ENCODE data around the gene GANC. TPM values are rescaled to one million over a fixed set of nuclear protein-coding genes. Genes with fewer than 3 reads are reported as not detected.

GANC gene
- total RNA-seq, 6 experiments from 2014 or later: 11.4 to 37.6 (median 18.4) TPM

- Histone ChIP-seq H3K27me3 (no peaks in the 10 kb centered on the region), H3K27ac (peak overlapping the region; percentile 96 to 99 (median 96)), H3K9me3 (no peaks in the 10 kb centered on the region), H3K4me1 (peaks cover 0 to 35% (median 15%) of the 10 kb centered on the region in 4 donors), H3K36me3 (peaks cover 0 to under 1% (median 0%) of the 10 kb centered on the region in 4 donors), H3K4me3 (peak overlapping the region; percentile 61 to 78 (median 74))
- ATAC-seq (peak; percentile 32 to 51 (median 40)), DNase-seq (peak; percentile 53 to 71 (median 70))
- TF ChIP-seq POLR2A (IDR thresholded peaks at IDR 0.05): no peak
- no peak for TF ChIP-seq CTCF (IDR thresholded peaks at IDR 0.05)
- intact Hi-C loops (cut with DNase I): no loop called here
- 5% methylated on average over 14 of the region's 27 CpGs for WGBS (ENCODE audit: insufficient coverage, low coverage, low lambda C conversion rate, missing lambda C conversion rate)
Measured at GRCh38 chr15:42273900-42274701, 1.1 kb downstream of the GANC start.

- intact Hi-C loops (cut with DNase I): no loop called here
- H3K36me3 ChIP-seq: peaks cover 0 to 6% (median 0%) of the 10 kb centered on the region in 4 donors
- H3K4me1 ChIP-seq: peaks cover 0 to 35% (median 15%) of the 10 kb centered on the region in 4 donors
- peak overlapping the region; percentile 61 to 78 (median 74) for H3K4me3 ChIP-seq
- H3K27me3 ChIP-seq: no peaks in the 10 kb centered on the region
- DNase-seq (no peak), ATAC-seq (no peak)
- WGBS (ENCODE audit: insufficient coverage, low coverage, low lambda C conversion rate, missing lambda C conversion rate): 43% methylated on average over 6 of the region's 6 CpGs
- H3K27ac ChIP-seq: peak overlapping the region; percentile 96 to 99 (median 96)
- no peaks in the 10 kb centered on the region for H3K9me3 ChIP-seq
- TF ChIP-seq CTCF (IDR thresholded peaks at IDR 0.05): no peak
- no peak for TF ChIP-seq POLR2A (IDR thresholded peaks at IDR 0.05)
Measured at GRCh38 chr15:42274702-42274989, 1.6 kb downstream of the GANC start.

GRCh38 chr15:42275780-42276391, 2.9 kb downstream of the GANC start:
- TF ChIP-seq CTCF (IDR thresholded peaks at IDR 0.05) (no peak), POLR2A (IDR thresholded peaks at IDR 0.05) (no peak)
- ATAC-seq (no peak), DNase-seq (no peak)
- WGBS (ENCODE audit: insufficient coverage, low coverage, low lambda C conversion rate, missing lambda C conversion rate): 31% methylated on average over 4 of the region's 4 CpGs
- peak overlapping the region; percentile 61 to 78 (median 74) for H3K4me3 ChIP-seq
- intact Hi-C loops (cut with DNase I): no loop called here
- peaks cover 0 to 10% (median 0%) of the 10 kb centered on the region in 4 donors for H3K36me3 ChIP-seq
- H3K4me1 ChIP-seq: peaks cover 0 to 28% (median 14%) of the 10 kb centered on the region in 4 donors
- peak overlapping the region; percentile 96 to 99 (median 96) for H3K27ac ChIP-seq
- no peaks in the 10 kb centered on the region for H3K27me3 ChIP-seq
- no peaks in the 10 kb centered on the region for H3K9me3 ChIP-seq

GRCh38 chr15:42276762-42277161, 3.8 kb downstream of the GANC start:
- H3K27ac ChIP-seq: no peak overlapping the region
- H3K4me3 ChIP-seq: no peak overlapping the region

More at GRCh38 chr15:42276762-42277161, 3.8 kb downstream of the GANC start:
- Histone ChIP-seq H3K27me3 (no peaks in the 10 kb centered on the region), H3K9me3 (no peaks in the 10 kb centered on the region), H3K4me1 (peaks cover 0 to 19% (median 9%) of the 10 kb centered on the region in 4 donors), H3K36me3 (peaks cover 0 to 10% (median 0%) of the 10 kb centered on the region in 4 donors)
- intact Hi-C loops (cut with DNase I): no loop called here
- no peak for ATAC-seq
- no peak for TF ChIP-seq POLR2A (IDR thresholded peaks at IDR 0.05)
- no peak for TF ChIP-seq CTCF (IDR thresholded peaks at IDR 0.05)
- no peak for DNase-seq
- WGBS (ENCODE audit: insufficient coverage, low coverage, low lambda C conversion rate, missing lambda C conversion rate): 90% methylated on average over 2 of the region's 2 CpGs
